Keratinocyte (primary cell): ENCODE data around the gene GRIA3.

Experiments
- CTCF ChIP-seq, 3 experiments: IDR thresholded peaks in 1 of 3; conservative IDR thresholded peaks in 1 of 3; optimal IDR thresholded peaks in 1 of 3; 2 replicates in 2 of 3; 3 replicates in 1 of 3; pipeline versions ENCODE3 to v1.5.1; 2011; ENCODE audit warnings: low read length in 3 of 3, mild to moderate bottlenecking in 3 of 3, moderate library complexity in 2 of 3, control low read depth in 1 of 3, inconsistent platforms in 1 of 3; ENCODE audit not compliant: insufficient read depth in 2 of 3; ENCODE audit errors: extremely low read depth in 1 of 3
- EZH2 ChIP-seq: IDR thresholded peaks from one replicate; pipeline ENCODE4 v1.6.1; 2012; ENCODE audit warnings: inconsistent platforms, mild to moderate bottlenecking, low read length, moderate library complexity

GRCh38 chrX:123525123-123525725 is 341.1 kb downstream of the GRIA3 start:
- TF ChIP-seq CTCF (optimal IDR thresholded peaks at IDR 0.05 in 1 of 3, IDR thresholded peaks at IDR 0.05 in 1 of 3, conservative IDR thresholded peaks at IDR 0.05 in 1 of 3; ENCODE audit: extremely low read depth in 1 of 3, insufficient read depth in 2 of 3, low read length in 3 of 3) (no peak), EZH2 (no peak)
